Pons (tissue), 1 donor: ENCODE measurements around the gene CNTRL.
"Not testable (repeated sequence)": the region's sequence is repeated elsewhere in the genome, so short reads cannot be mapped to it uniquely, and the experiment has no call there.

Experiments
- DNase-seq: peaks from one replicate; pipeline ENCODE4 v3.0.0-alpha.2; 2016; ENCODE audit warnings: low spot score

Gene CNTRL

GRCh38 chr9:121071370-121071755 is 3.4 kb upstream of the CNTRL start:
- no peak for DNase-seq

- DNase-seq = peak; percentile 29
These were observed 2.9 kb upstream of the CNTRL start for GRCh38 chr9:121071756-121072421.

- DNase-seq = no peak
These were observed 1.7 kb upstream of the CNTRL start for GRCh38 chr9:121073038-121073437.

- DNase-seq = peak; percentile 51
These were observed 689 bp downstream of the CNTRL start for GRCh38 chr9:121075251-121076036.

- DNase-seq = no peak
These were observed 7.3 kb downstream of the CNTRL start for GRCh38 chr9:121082075-121082474.

GRCh38 chr9:121085661-121086060 is 10.9 kb downstream of the CNTRL start:
- no peak for DNase-seq

GRCh38 chr9:121088576-121088975 is 13.8 kb downstream of the CNTRL start:
- DNase-seq = no peak

- DNase-seq = not testable (repeated sequence)
These were observed 16.0 kb downstream of the CNTRL start for GRCh38 chr9:121090743-121091142.

GRCh38 chr9:121095057-121095456 is 20.3 kb downstream of the CNTRL start:
- DNase-seq = no peak

GRCh38 chr9:121098567-121099198 is 23.9 kb downstream of the CNTRL start:
- DNase-seq = peak; percentile 15

GRCh38 chr9:121104054-121104453 is 29.3 kb downstream of the CNTRL start:
- DNase-seq = not testable (repeated sequence)

- no peak for DNase-seq
These were observed 30.8 kb downstream of the CNTRL start for GRCh38 chr9:121105531-121105930.

- no peak for DNase-seq
These were observed 32.3 kb downstream of the CNTRL start for GRCh38 chr9:121107029-121107428.

- no peak for DNase-seq
These were observed 33.1 kb downstream of the CNTRL start for GRCh38 chr9:121107881-121108280.

- DNase-seq = no peak
These were observed 40.7 kb downstream of the CNTRL start for GRCh38 chr9:121115466-121115865.

- DNase-seq = no peak
These were observed 43.5 kb downstream of the CNTRL start for GRCh38 chr9:121118266-121118665.

- DNase-seq = no peak
These were observed 45.6 kb downstream of the CNTRL start for GRCh38 chr9:121120386-121120785.

- DNase-seq = peak; percentile 96
These were observed 46.9 kb downstream of the CNTRL start for GRCh38 chr9:121121582-121122087.

- peak; percentile 20 for DNase-seq
These were observed 47.7 kb downstream of the CNTRL start for GRCh38 chr9:121122246-121123032.

GRCh38 chr9:121123816-121124535 is 49.2 kb downstream of the CNTRL start:
- no peak for DNase-seq

GRCh38 chr9:121125590-121125989 is 50.8 kb downstream of the CNTRL start:
- no peak for DNase-seq
